Keratinocyte (primary cell): Measurements from ENCODE around the gene PRLR.

Experiments
- EZH2 ChIP-seq: IDR thresholded peaks from one replicate; pipeline ENCODE4 v1.6.1; 2012; ENCODE audit warnings: inconsistent platforms, mild to moderate bottlenecking, low read length, moderate library complexity
- TF ChIP-seq, protein P1 (sequence below), 3 experiments: IDR thresholded peaks in 1 of 3; conservative IDR thresholded peaks in 1 of 3; optimal IDR thresholded peaks in 1 of 3; 2 replicates in 2 of 3; 3 replicates in 1 of 3; pipeline versions ENCODE3 to v1.5.1; 2011; ENCODE audit warnings: low read length in 3 of 3, mild to moderate bottlenecking in 3 of 3, moderate library complexity in 2 of 3, control low read depth in 1 of 3, inconsistent platforms in 1 of 3; ENCODE audit not compliant: insufficient read depth in 2 of 3; ENCODE audit errors: extremely low read depth in 1 of 3

DNA sequence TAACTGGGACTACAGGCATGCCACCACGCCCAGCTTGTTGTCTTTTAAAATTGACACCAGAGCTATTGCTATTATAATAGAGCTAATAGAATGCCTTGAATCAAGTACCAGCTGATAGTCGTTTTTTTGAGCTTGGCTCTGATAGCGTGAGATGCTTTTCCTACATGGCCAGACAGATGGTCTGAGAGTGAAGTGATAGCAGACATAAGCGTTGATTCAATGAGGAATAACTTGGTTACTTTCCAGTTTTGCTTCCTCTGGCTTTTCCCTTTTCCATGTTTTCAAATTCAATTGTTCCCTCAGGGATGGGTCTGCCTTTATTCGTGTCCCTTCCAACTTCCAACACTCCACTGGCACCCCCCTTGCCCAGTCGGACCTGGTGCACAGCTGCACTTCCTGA, 197.9 kb downstream of the PRLR start:
- no peak for TF ChIP-seq EZH2
- TF ChIP-seq, protein P1, sequence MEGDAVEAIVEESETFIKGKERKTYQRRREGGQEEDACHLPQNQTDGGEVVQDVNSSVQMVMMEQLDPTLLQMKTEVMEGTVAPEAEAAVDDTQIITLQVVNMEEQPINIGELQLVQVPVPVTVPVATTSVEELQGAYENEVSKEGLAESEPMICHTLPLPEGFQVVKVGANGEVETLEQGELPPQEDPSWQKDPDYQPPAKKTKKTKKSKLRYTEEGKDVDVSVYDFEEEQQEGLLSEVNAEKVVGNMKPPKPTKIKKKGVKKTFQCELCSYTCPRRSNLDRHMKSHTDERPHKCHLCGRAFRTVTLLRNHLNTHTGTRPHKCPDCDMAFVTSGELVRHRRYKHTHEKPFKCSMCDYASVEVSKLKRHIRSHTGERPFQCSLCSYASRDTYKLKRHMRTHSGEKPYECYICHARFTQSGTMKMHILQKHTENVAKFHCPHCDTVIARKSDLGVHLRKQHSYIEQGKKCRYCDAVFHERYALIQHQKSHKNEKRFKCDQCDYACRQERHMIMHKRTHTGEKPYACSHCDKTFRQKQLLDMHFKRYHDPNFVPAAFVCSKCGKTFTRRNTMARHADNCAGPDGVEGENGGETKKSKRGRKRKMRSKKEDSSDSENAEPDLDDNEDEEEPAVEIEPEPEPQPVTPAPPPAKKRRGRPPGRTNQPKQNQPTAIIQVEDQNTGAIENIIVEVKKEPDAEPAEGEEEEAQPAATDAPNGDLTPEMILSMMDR (optimal IDR thresholded peaks at IDR 0.05 in 1 of 3, IDR thresholded peaks at IDR 0.05 in 1 of 3, conservative IDR thresholded peaks at IDR 0.05 in 1 of 3; ENCODE audit: extremely low read depth in 1 of 3, insufficient read depth in 2 of 3, low read length in 3 of 3): no peak
